SK-N-SH treated with all-trans-retinoic acid at 6 μM for 48 hours (cell line): Measurements from ENCODE around the gene CD99.
A peak's percentile ranks its signal among the peaks of the same experiment; 100 is the strongest.
"Not testable (repeated sequence)": the region's sequence is repeated elsewhere in the genome, so short reads cannot be mapped to it uniquely, and the experiment has no call there.

Experiments used
- ATAC-seq: fragments of 200-7000 bp; cut with Tn5 transposase; 3 replicates; pipeline ENCODE4 v1.9.1; 2020; ENCODE audit warnings: mild to moderate bottlenecking, moderate library complexity
- ARNTL ChIP-seq: fragments of 450-650 bp; formaldehyde crosslinking; IDR thresholded peaks from 2 replicates; pipeline ENCODE4 v1.5.0; 2020; ENCODE audit warnings: low read depth, mild to moderate bottlenecking, moderate library complexity, borderline replicate concordance
- BACH2 ChIP-seq: fragments of 250-450 bp; sonication (Bioruptor Pico); IDR thresholded peaks from 2 replicates; pipeline ENCODE4 v1.9.0; 2021; ENCODE audit warnings: mild to moderate bottlenecking, borderline replicate concordance
- CSDC2 ChIP-seq: fragments of 250-450 bp; sonication (Bioruptor Pico); IDR thresholded peaks from 2 replicates; pipeline ENCODE4 v1.5.0; 2020; ENCODE audit warnings: mild to moderate bottlenecking, moderate library complexity
- CSRNP3 ChIP-seq: fragments of 250-450 bp; sonication (Bioruptor Pico); IDR thresholded peaks from 2 replicates; pipeline ENCODE4 v1.5.1; 2021; ENCODE audit warnings: mild to moderate bottlenecking, moderate library complexity
- ESRRG ChIP-seq: fragments of 250-450 bp; sonication (Bioruptor Pico); IDR thresholded peaks from 2 replicates; pipeline ENCODE4 v1.6.1; 2021; ENCODE audit warnings: mild to moderate bottlenecking
- GLIS3 ChIP-seq: fragments of 250-450 bp; sonication (Bioruptor Pico); IDR thresholded peaks from 2 replicates; pipeline ENCODE4 v1.5.0; 2020; ENCODE audit warnings: mild to moderate bottlenecking, moderate library complexity
- ISL1 ChIP-seq: fragments of 250-450 bp; sonication (Bioruptor Pico); IDR thresholded peaks from 2 replicates; pipeline ENCODE4 v2.1.2; 2022; ENCODE audit warnings: mild to moderate bottlenecking, moderate library complexity
- OSR1 ChIP-seq: fragments of 250-450 bp; sonication (Bioruptor Pico); IDR thresholded peaks from 2 replicates; pipeline ENCODE4 v1.8.0; 2022; ENCODE audit warnings: moderate library complexity, mild to moderate bottlenecking, inconsistent platforms
- PATZ1 ChIP-seq: fragments of 250-450 bp; sonication (Bioruptor Pico); IDR thresholded peaks from 2 replicates; pipeline ENCODE4 v1.8.0; 2020; ENCODE audit warnings: mild to moderate bottlenecking, moderate library complexity, borderline replicate concordance
- POU6F1 ChIP-seq: fragments of 250-450 bp; sonication (Bioruptor Pico); IDR thresholded peaks from 2 replicates; pipeline ENCODE4 v1.8.0; 2021; ENCODE audit warnings: low read depth, mild to moderate bottlenecking, moderate library complexity, borderline replicate concordance
- PPARA ChIP-seq: fragments of 250-450 bp; sonication (Bioruptor Pico); IDR thresholded peaks from 2 replicates; pipeline ENCODE4 v1.5.0; 2020; ENCODE audit warnings: mild to moderate bottlenecking, borderline replicate concordance
- RARB ChIP-seq: fragments of 250-450 bp; sonication (Bioruptor Pico); IDR thresholded peaks from 2 replicates; pipeline ENCODE4 v1.8.0; 2021; ENCODE audit warnings: mild to moderate bottlenecking, moderate library complexity
- TCF4 ChIP-seq: fragments of 250-450 bp; sonication (Bioruptor Pico); IDR thresholded peaks from 2 replicates; pipeline ENCODE4 v1.8.0; 2021; ENCODE audit warnings: mild to moderate bottlenecking, moderate library complexity, borderline replicate concordance
- TOX ChIP-seq: fragments of 250-450 bp; sonication (Bioruptor Pico); IDR thresholded peaks from 2 replicates; pipeline ENCODE4 v1.8.0; 2021; ENCODE audit warnings: mild to moderate bottlenecking, moderate library complexity, borderline replicate concordance
- TSHZ2 ChIP-seq: fragments of 250-450 bp; sonication (Bioruptor Pico); IDR thresholded peaks from 2 replicates; pipeline ENCODE4 v1.5.0; 2020; ENCODE audit warnings: mild to moderate bottlenecking, moderate library complexity
- ZC3H10 ChIP-seq: fragments of 250-450 bp; sonication (Bioruptor Pico); IDR thresholded peaks from 2 replicates; pipeline ENCODE4 v1.5.1; 2021; ENCODE audit warnings: mild to moderate bottlenecking, moderate library complexity
- ZFP3 ChIP-seq: fragments of 250-450 bp; sonication (Bioruptor Pico); IDR thresholded peaks from 2 replicates; pipeline ENCODE4 v1.5.0; 2020; ENCODE audit warnings: mild to moderate bottlenecking, moderate library complexity
- ZFP30 ChIP-seq: fragments of 450-650 bp; formaldehyde crosslinking; IDR thresholded peaks from 2 replicates; pipeline ENCODE4 v1.5.0; 2022; ENCODE audit warnings: mild to moderate bottlenecking, moderate library complexity
- ZNF565 ChIP-seq: fragments of 450-650 bp; formaldehyde crosslinking; conservative IDR thresholded peaks from 2 replicates; pipeline ENCODE4 v1.5.0; 2020; ENCODE audit warnings: low read depth, mild to moderate bottlenecking, moderate library complexity
- ZNF70 ChIP-seq: fragments of 450-650 bp; formaldehyde crosslinking; IDR thresholded peaks from 2 replicates; pipeline ENCODE4 v1.5.0; 2020; ENCODE audit warnings: mild to moderate bottlenecking, moderate library complexity
- ZNF8 ChIP-seq: fragments of 450-650 bp; formaldehyde crosslinking; IDR thresholded peaks from 2 replicates; pipeline ENCODE4 v1.5.0; 2020; ENCODE audit warnings: mild to moderate bottlenecking, moderate library complexity
- TF ChIP-seq, protein P1 (sequence below): fragments of 250-450 bp; sonication (Bioruptor Pico); IDR thresholded peaks from 2 replicates; pipeline ENCODE4 v1.5.1; 2020; ENCODE audit warnings: low read depth, mild to moderate bottlenecking, moderate library complexity

The CD99 gene

GRCh38 chrX:2766906-2767305 is 75.8 kb downstream of the CD99 start:
- ATAC-seq, result no peak

DNA sequence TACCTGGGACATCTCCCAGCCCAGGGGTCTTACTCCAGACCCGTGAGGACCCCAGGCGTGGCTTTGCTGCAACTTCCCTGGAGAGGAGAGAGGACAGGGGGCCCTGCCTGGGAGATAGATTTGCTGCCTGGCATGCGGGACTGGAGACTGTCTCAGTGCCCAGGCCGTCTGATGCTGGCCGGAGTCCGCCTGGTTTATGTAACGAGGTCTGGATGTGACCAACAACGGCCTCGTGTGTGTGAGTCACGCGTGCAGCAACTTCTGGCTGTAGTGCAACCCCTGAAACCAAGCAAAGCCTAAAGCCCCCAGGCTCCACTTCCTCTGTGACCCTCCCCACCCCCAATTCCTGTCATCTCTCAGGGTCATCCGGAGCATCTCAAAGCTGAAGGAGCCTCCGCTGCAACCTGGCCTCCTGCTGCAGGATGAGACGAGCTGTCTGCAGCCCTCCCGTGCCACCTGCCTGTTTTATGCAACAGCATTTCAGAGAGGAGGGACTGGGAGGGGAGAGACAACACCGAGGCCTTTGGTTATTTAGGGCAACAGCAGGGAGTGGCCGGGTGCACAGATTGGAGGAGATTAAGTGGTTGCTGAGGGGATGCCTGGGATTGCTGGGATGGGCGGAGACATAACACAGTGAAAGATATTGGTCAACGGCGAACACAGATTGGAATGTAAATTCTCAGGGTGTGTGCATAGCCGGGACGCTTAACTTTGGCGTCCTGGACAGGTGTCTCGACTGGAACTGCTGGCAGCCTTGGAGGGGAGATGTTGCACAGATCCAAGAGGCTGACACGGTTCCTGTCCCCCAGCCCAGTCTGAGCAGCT is 76.7 kb downstream of the CD99 start:
- peak; percentile 60; the same call in 2 of the 3 replicates for ATAC-seq
- TF ChIP-seq CSRNP3 (no peak), CSDC2 (CRISPR knock-in tag) (no peak), PATZ1 (no peak), GLIS3 (CRISPR knock-in tag) (no peak), TOX (CRISPR knock-in tag) (no peak), ZNF70 (no peak), PPARA (CRISPR knock-in tag) (no peak), ZFP30 (no peak), ZC3H10 (CRISPR knock-in tag) (no peak), RARB (CRISPR knock-in tag) (no peak), ARNTL (CRISPR knock-in tag) (no peak), OSR1 (no peak), TCF4 (CRISPR knock-in tag) (no peak), BACH2 (CRISPR knock-in tag) (no peak), ZNF8 (CRISPR knock-in tag) (no peak), ZFP3 (CRISPR knock-in tag) (no peak), ESRRG (no peak), ZNF565 (CRISPR knock-in tag) (no peak)
- TF ChIP-seq, protein P1, sequence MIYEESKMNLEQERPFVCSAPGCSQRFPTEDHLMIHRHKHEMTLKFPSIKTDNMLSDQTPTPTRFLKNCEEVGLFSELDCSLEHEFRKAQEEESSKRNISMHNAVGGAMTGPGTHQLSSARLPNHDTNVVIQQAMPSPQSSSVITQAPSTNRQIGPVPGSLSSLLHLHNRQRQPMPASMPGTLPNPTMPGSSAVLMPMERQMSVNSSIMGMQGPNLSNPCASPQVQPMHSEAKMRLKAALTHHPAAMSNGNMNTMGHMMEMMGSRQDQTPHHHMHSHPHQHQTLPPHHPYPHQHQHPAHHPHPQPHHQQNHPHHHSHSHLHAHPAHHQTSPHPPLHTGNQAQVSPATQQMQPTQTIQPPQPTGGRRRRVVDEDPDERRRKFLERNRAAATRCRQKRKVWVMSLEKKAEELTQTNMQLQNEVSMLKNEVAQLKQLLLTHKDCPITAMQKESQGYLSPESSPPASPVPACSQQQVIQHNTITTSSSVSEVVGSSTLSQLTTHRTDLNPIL (CRISPR knock-in tag), result no peak

More at GRCh38 chrX:2766906-2767305, 75.8 kb downstream of the CD99 start:
- TF ChIP-seq PPARA (CRISPR knock-in tag) (no peak), POU6F1 (CRISPR knock-in tag) (no peak), BACH2 (CRISPR knock-in tag) (no peak)

- no peak for TF ChIP-seq ARNTL (CRISPR knock-in tag)
- TF ChIP-seq CSRNP3, result no peak
- TF ChIP-seq TSHZ2 (CRISPR knock-in tag), result no peak
- TF ChIP-seq PPARA (CRISPR knock-in tag), result no peak
- TF ChIP-seq OSR1, result no peak
- no peak for TF ChIP-seq ISL1 (CRISPR knock-in tag)
- TF ChIP-seq RARB (CRISPR knock-in tag), result no peak
- ATAC-seq, result no peak
These were observed 78.5 kb downstream of the CD99 start for GRCh38 chrX:2769615-2770014.

DNA sequence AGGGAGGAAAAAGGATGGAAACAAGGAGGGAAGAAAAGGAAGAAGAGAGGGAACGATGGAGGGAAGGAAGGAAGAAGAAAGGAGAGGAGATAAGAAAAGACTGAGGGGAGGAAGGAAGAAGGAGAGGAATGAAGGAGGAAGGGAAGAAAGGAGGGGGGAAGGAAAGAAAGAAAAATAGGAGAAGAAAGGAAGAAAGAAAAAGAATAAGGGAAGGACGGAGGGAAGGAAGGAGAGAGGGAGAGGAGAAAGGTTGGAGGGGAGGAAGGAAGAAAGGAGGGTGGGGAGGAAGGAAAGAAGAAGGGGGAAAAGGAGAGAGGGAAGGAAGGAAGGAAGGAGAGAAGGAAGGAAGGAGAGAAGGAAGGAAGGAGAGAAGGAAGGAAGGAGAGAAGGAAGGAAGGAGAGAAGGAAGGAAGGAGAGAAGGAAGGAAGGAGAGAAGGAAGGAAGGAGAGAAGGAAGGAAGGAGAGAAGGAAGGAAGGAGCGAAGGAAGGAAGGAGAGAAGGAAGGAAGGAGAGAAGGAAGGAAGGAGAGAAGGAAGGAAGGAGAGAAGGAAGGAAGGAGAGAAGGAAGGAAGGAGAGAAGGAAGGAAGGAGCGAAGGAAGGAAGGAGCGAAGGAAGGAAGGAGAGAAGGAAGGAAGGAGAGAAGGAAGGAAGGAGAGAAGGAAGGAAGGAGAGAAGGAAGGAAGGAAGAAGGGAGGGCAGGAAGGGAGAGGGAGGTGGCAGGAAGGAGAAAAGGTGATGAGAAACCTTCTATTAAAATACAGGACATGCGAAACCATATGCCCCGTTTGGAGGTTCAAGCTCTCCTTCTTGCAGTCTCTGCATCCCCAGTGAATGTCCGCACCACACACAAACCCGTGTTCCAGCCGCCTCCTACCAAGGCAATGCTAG is 82.3 kb downstream of the CD99 start:
- not testable (repeated sequence) for ATAC-seq
